Muscle layer of duodenum (tissue), 2 donors: ENCODE data around the gene TOR1B.
"Not testable (repeated sequence)": the region's sequence is repeated elsewhere in the genome, so short reads cannot be mapped to it uniquely, and the experiment has no call there.

ENCODE experiments used
- H3K27ac ChIP-seq: one replicate; pipeline ENCODE4 v1.7.0; 2013; ENCODE audit warnings: mild to moderate bottlenecking, low read length
- H3K27me3 ChIP-seq: one replicate; pipeline ENCODE4 v1.7.0; 2013; ENCODE audit warnings: low read depth, mild to moderate bottlenecking, control low read depth, low read length
- H3K36me3 ChIP-seq, 2 donors: one replicate each; pipeline ENCODE4 v1.7.0; 2013; ENCODE audit warnings: low read length in 2 of 2, control low read depth in 1 of 2, mild to moderate bottlenecking in 1 of 2; ENCODE audit not compliant: insufficient read depth in 2 of 2, control insufficient read depth in 1 of 2
- H3K4me1 ChIP-seq, 2 donors: one replicate each; pipeline ENCODE4 v1.7.0; 2013; ENCODE audit warnings: low read length in 2 of 2, mild to moderate bottlenecking in 2 of 2, control low read depth in 1 of 2, moderate library complexity in 1 of 2; ENCODE audit not compliant: insufficient read depth in 2 of 2, control insufficient read depth in 1 of 2
- H3K4me3 ChIP-seq, 2 donors: one replicate each; pipeline ENCODE4 v1.7.0; 2013; ENCODE audit warnings: low read length in 2 of 2, low read depth in 1 of 2, mild to moderate bottlenecking in 1 of 2
- H3K9me3 ChIP-seq, 2 donors: one replicate each; pipeline ENCODE4 v1.7.0; 2013; ENCODE audit warnings: low read length in 2 of 2, control low read depth in 1 of 2, mild to moderate bottlenecking in 1 of 2; ENCODE audit not compliant: control insufficient read depth in 1 of 2
- donor health status: healthy.

Gene TOR1B

DNA sequence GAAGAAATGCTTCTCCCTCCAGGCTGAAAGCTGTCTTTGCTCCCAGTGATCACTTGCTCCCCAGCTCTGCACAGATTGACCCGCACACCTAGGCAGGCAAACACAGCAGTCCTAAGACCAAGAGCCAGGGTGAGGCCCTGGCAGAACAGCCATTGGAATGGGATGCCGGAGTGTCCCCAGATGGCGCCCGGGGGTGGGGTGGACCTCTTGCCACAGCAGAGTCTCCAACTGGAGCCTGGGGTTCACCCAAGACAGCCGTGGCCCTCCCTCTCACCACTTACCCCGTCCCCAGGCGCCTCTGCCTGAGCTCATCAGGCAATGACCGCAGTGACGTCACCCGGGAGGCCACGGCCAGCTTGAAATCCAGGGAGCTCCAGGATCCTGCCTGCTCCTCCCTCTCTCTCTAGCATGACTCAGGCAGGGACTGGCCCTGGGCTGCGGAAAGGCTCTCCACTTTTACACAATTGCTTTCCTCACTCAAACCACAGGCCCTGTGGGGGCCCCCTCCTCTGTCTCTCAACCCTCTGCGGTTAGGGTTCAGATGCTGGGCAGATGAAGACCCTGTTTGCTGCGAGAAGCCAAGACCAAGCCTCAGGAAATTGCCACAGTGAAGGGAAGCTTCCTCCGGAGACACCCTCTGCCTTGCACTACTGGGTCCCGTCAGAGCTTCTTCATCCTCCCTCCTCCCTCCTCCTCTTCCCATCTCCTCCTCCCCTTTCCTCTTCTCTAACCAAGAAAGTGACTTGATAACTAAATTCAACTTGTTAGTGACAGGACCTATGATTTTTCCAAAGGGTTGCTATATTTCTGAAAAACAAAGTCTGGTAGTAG is 25.8 kb upstream of the TOR1B start:
- peak overlapping the region; percentile 38 to 40 for H3K4me3 ChIP-seq
- H3K36me3 ChIP-seq, result no peaks in the 10 kb centered on the region
- peaks cover 5 to 12% of the 10 kb centered on the region in 2 donors for H3K4me1 ChIP-seq
- no peaks in the 10 kb centered on the region for H3K27me3 ChIP-seq
- H3K27ac ChIP-seq, result peak overlapping the region; percentile 4
- no peaks in the 10 kb centered on the region for H3K9me3 ChIP-seq

DNA sequence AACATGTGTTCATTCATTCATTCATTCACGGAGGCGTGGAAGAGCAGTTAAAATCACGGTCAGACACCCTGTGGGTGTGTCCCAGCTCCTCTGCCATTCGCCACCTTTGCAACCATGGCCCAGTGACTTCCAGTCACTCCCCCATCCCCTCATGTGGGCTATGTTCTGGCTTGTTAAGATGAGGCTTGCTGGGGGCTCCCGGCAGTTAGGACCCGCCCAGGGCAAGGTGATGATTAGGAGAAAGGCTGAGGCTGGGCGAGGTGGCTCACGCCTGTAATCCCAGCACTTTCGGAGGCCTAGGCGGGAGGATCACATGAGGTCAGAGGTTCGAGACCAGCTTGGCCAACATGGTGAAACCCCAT is 25.2 kb upstream of the TOR1B start:
- H3K4me1 ChIP-seq, result peaks cover 5 to 12% of the 10 kb centered on the region in 2 donors
- no peaks in the 10 kb centered on the region for H3K9me3 ChIP-seq
- H3K27me3 ChIP-seq, result no peaks in the 10 kb centered on the region
- no peak overlapping the region for H3K4me3 ChIP-seq
- no peaks in the 10 kb centered on the region for H3K36me3 ChIP-seq
- peak overlapping the region; percentile 2 for H3K27ac ChIP-seq

DNA sequence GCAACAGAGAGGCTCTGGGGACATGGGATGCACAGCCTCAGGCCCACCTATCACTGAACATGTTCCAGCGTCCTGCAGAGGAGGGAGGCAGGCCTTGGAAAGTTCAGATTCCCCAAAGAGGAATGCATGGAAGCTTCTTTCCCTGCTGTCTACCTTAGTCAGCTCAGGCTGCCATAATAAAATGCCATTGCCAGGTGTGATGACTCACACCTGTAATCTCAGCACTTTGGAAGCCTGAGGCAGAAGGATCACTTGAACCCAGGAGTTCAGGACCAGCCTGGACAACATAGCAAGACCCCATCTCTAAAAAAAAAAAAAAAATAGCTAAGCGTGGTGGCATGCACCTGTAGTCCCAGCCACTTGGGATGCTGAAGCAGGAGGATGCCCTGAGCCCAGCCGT is 24.5 kb upstream of the TOR1B start:
- Histone ChIP-seq H3K27me3 (no peaks in the 10 kb centered on the region), H3K9me3 (no peaks in the 10 kb centered on the region), H3K4me3 (no peak overlapping the region), H3K27ac (no peak overlapping the region), H3K4me1 (peaks cover 5 to 12% of the 10 kb centered on the region in 2 donors), H3K36me3 (no peaks in the 10 kb centered on the region)

GRCh38 chr9:129779560-129780190 is 23.3 kb upstream of the TOR1B start:
- H3K36me3 ChIP-seq, result no peaks in the 10 kb centered on the region

DNA sequence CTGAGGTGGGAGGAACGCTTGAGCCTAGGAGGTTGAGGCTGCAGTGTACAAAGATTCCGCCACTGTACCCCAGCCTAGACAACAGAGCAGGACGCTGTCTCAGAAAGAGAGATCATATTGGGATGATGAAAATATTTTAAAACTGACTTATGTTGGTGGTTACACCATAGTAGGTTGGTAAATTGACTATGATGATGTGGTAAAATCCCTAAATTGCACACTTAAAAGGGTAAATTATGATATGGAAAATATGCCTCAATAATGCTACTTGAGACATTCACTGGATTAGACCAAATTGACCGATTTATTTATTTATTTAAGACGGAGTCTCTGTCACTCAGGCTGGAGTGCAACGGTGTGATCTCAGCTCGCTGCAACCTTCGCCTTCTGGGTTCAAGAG is 21.9 kb upstream of the TOR1B start:
- Histone ChIP-seq H3K27ac (no peak overlapping the region), H3K9me3 (no peaks in the 10 kb centered on the region), H3K4me1 (peaks cover 5 to 15% of the 10 kb centered on the region in 2 donors), H3K36me3 (no peaks in the 10 kb centered on the region), H3K27me3 (no peaks in the 10 kb centered on the region), H3K4me3 (no peak overlapping the region)

More at GRCh38 chr9:129779560-129780190, 23.3 kb upstream of the TOR1B start:
- H3K4me3 ChIP-seq, result no peak overlapping the region
- no peaks in the 10 kb centered on the region for H3K27me3 ChIP-seq
- H3K4me1 ChIP-seq, result peaks cover 5 to 15% of the 10 kb centered on the region in 2 donors
- H3K27ac ChIP-seq, result no peak overlapping the region
- H3K9me3 ChIP-seq, result no peaks in the 10 kb centered on the region

DNA sequence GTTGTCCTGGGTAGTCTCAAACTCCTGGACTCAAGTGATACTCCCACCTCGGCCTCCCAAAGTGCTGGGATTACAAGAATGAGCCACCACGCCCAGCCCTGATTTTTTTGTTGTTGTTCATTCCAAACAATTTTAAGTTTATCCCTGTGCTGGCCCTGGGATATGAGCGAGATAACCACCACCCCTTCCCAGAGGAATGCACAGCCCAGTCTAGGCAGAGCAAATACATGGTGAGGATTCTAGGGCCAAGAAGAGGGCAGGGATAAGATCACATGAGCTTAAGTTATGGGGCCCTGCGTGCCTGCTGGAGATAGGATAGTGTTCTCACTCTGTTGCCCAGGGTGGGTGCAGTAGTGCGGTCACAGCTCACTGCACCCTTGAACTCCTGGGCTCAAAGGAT is 21.0 kb upstream of the TOR1B start:
- H3K36me3 ChIP-seq, result no peaks in the 10 kb centered on the region

DNA sequence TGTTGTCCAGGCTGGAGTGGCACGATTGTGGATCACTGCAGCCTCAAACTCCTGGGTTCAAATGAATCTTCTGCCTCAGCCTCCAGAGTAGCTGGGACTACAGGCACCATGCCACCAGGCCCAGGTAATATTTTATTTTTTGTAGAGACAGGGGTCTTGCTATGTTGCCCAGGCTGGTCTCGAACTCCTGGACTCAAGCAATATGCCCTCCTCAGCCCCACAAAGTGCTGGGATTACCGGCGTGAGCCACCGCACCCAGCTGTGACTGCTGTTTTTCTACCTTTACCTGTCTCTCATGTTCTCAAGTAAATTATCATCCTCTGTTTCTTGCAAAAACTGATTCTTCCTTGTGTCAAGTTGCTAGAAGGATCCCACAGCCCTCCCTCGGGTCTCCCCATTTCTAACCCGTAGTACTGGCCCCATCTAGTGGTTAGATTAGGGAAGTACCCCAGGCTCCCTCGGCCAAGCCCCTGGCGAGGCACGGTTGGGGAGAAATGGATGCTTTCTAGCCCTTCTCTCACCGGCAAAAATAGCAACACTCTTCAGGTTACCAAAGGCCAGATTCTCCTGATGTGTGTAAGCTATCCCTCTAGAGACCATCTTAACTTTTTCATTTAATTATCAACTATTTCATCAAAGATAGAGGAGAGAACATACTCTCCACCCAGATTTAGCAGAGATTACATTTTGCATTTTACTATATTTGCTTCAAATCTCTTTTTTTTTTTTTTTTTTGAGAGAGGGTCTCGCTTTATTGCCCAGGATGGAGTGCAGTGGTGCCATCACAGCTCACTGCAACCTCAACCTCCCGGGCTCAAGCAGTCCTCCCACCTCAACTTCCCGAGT is 19.2 kb upstream of the TOR1B start:
- Histone ChIP-seq H3K27me3 (no peaks in the 10 kb centered on the region), H3K36me3 (no peaks in the 10 kb centered on the region), H3K27ac (no peak overlapping the region), H3K9me3 (no peaks in the 10 kb centered on the region), H3K4me1 (peaks cover 0 to 3% of the 10 kb centered on the region in 2 donors), H3K4me3 (no peak overlapping the region)

More for the DNA sequence above, 21.0 kb upstream of the TOR1B start:
- no peak overlapping the region for H3K4me3 ChIP-seq
- no peak overlapping the region for H3K27ac ChIP-seq
- peaks cover 5 to 10% of the 10 kb centered on the region in 2 donors for H3K4me1 ChIP-seq
- H3K9me3 ChIP-seq, result no peaks in the 10 kb centered on the region
- no peaks in the 10 kb centered on the region for H3K27me3 ChIP-seq

DNA sequence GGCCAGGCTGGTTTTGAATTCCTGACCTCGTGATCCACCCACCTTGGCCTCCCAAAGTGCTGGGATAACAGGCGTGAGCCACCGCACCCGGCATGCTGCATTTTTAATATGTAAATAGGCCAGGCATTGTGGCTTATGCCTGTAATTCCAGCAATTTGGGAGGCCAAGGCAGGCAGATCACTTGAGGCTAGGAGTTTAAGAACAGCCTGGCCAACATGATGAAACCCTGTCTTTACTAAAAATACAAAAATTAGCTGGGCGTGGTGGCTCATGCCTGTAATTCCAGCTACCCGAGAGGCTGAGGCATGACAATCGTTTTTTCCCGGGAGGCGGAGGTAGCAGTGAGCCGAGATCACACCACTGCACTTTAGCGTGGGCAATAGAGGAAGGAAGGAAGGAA is 18.0 kb upstream of the TOR1B start:
- H3K9me3 ChIP-seq, result not testable (repeated sequence)

DNA sequence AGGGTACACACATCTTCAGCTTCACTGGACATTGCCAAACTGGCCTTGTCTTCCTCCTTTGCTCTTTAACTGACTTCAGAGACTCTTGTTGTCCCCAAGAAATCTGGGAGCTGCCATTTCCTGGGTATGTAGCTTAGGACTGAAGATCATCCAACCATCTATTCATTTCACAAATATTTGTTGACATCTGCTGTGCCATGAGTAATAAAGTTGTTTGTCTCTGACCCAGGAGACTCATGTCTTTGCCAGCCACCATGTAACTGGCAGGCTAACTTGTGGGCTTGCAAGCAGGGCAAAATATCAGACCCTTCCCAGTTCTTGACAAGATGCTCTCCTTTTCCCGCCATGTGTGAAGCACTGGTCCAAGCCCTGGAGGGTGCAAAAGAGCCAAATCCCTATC is 17.1 kb upstream of the TOR1B start:
- Histone ChIP-seq H3K4me1 (peaks cover 0 to 3% of the 10 kb centered on the region in 2 donors), H3K27me3 (no peaks in the 10 kb centered on the region), H3K27ac (no peak overlapping the region), H3K9me3 (no peaks in the 10 kb centered on the region), H3K36me3 (no peaks in the 10 kb centered on the region), H3K4me3 (no peak overlapping the region)

More for the DNA sequence above, 18.0 kb upstream of the TOR1B start:
- not testable (repeated sequence) for H3K27ac ChIP-seq, H3K36me3 ChIP-seq, H3K4me3 ChIP-seq, H3K27me3 ChIP-seq, H3K4me1 ChIP-seq

GRCh38 chr9:129786481-129786880 is 16.5 kb upstream of the TOR1B start:
- Histone ChIP-seq H3K36me3 (no peaks in the 10 kb centered on the region), H3K4me3 (no peak overlapping the region), H3K4me1 (peaks cover 0 to 3% of the 10 kb centered on the region in 2 donors), H3K9me3 (no peaks in the 10 kb centered on the region), H3K27ac (no peak overlapping the region), H3K27me3 (no peaks in the 10 kb centered on the region)

- Histone ChIP-seq H3K36me3 (no peaks in the 10 kb centered on the region), H3K9me3 (no peaks in the 10 kb centered on the region), H3K27ac (no peak overlapping the region), H3K4me3 (no peak overlapping the region), H3K4me1 (no peaks in the 10 kb centered on the region), H3K27me3 (no peaks in the 10 kb centered on the region)
Observed at GRCh38 chr9:129794549-129794948, 8.4 kb upstream of the TOR1B start.
